Upper lobe of left lung (tissue), 4 donors: ENCODE data around the gene RAPGEF5.

Source experiments
- CTCF ChIP-seq, 6 experiments: fragments of 450-650 bp in 4 of 6; fragments of 200-600 bp in 2 of 6; sonication (generic) in 2 of 6; IDR thresholded peaks; one replicate each; pipeline ENCODE4 v1.5.1; 2016 to 2019; ENCODE audit warnings: antibody characterized with exemption in 6 of 6
- EP300 ChIP-seq, 4 donors: sonication (generic); formaldehyde crosslinking; IDR thresholded peaks; one replicate each; pipeline ENCODE4 v1.5.1; 2017; ENCODE audit warnings: antibody characterized with exemption in 4 of 4, control low read depth in 2 of 4
- POLR2A ChIP-seq, 4 donors: fragments of 450-650 bp; IDR thresholded peaks; one replicate each; pipeline ENCODE4 v1.5.1; 2016 to 2017; ENCODE audit warnings: antibody characterized with exemption in 4 of 4, mild to moderate bottlenecking in 2 of 4
- POLR2AphosphoS5 ChIP-seq, 2 donors: sonication (generic); formaldehyde crosslinking; IDR thresholded peaks; one replicate each; pipeline ENCODE4 v1.5.1; 2017; ENCODE audit warnings: antibody characterized with exemption in 2 of 2

DNA sequence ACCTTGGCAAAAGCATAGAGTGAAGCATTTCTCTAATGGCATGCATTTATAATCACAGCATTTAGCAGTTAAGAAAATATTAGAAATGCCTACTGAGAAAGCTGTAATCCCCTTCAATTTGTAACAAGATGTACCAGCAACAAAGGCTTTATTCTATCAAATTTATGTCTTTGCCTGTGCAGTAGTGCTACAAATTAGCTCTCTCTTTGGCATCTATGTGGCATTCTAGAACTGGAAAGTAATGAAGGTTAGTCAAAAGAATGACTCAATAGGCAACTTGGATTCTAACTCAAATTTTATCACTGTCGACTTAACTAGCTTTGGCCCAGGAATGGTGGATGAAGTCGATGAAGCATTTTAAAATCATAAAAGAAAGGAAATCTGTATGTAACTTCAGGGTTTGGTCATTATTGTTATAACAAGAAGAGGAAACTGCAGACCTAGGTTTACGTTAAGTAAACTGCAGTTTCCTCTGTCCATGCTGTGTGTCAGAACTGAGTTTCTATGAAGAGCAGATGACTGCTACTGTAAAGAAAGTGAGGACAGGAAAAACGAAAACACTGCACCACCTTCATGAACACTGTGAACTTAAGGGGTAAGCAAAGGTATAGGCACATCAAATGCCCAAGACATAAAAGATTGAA is 140.0 kb downstream of the RAPGEF5 start:
- TF ChIP-seq EP300 (IDR thresholded peaks at IDR 0.05) (peak in 1 of 4 donors; percentile 7), POLR2AphosphoS5 (IDR thresholded peaks at IDR 0.05) (peak in 1 of 2 donors; percentile 38), CTCF (IDR thresholded peaks at IDR 0.05) (no peak), POLR2A (IDR thresholded peaks at IDR 0.05) (no peak)
